SK-N-SH (cell line): ENCODE data around the gene ARID1B. TPM values are rescaled to one million over a fixed set of nuclear protein-coding genes. Genes with fewer than 3 reads are reported as not detected.

Experiments used
- CTCF ChIA-PET: fragments of 300-600, 350-600 bp; formaldehyde crosslinking; extraction: SDS; loops from one replicate; lab custom pipeline; 2021; lab: Yijun Ruan, JAX
- POLR2A ChIA-PET: fragments of 350-600 bp; sonication (Branson Sonifier 250); formaldehyde crosslinking; extraction: SDS; loops from one replicate; lab custom pipeline; 2020; ENCODE audit warnings: antibody characterized with exemption, inconsistent platforms; lab: Yijun Ruan, JAX
- DNase-seq: peaks from one replicate; pipeline ENCODE4 v3.0.0; 2012
- H2AFZ ChIP-seq: fragments of 200-600 bp; sonication (generic); 2 replicates; pipeline ENCODE4 v1.8.1; 2016; ENCODE audit warnings: antibody characterized with exemption, mild to moderate bottlenecking, low read depth
- H3F3A ChIP-seq: fragments of 200-600 bp; sonication (generic); replicated peaks from 2 replicates; pipeline ENCODE3; 2016; ENCODE audit warnings: antibody characterized with exemption, mild to moderate bottlenecking; ENCODE audit not compliant: insufficient read depth
- H3K27ac ChIP-seq, 2 experiments: fragments of 200-500 bp in 1 of 2; fragments of 200-600 bp in 1 of 2; sonication (Bioruptor generic) in 1 of 2; sonication (generic), shearing (Covaris generic) in 1 of 2; 2 replicates each; pipeline versions ENCODE4 v1.5.1 to v1.6.1; 2014 to 2016; ENCODE audit warnings: low read depth in 2 of 2, inconsistent platforms in 1 of 2, low read length in 1 of 2, mild to moderate bottlenecking in 1 of 2, mixed read lengths in 1 of 2
- H3K27me3 ChIP-seq: fragments of 200-600 bp; sonication (generic), shearing (Covaris generic); 2 replicates; pipeline ENCODE4 v1.6.1; 2016; ENCODE audit warnings: mixed run types; ENCODE audit not compliant: insufficient read depth
- H3K36me3 ChIP-seq, 2 experiments: fragments of 200-500 bp in 1 of 2; fragments of 200-600 bp in 1 of 2; sonication (Bioruptor generic) in 1 of 2; sonication (generic) in 1 of 2; replicated peaks in 1 of 2; 2 replicates each; pipeline versions ENCODE3 to v1.5.1; 2014 to 2016; ENCODE audit warnings: low read length in 1 of 2, mild to moderate bottlenecking in 1 of 2; ENCODE audit not compliant: insufficient read depth in 2 of 2, control insufficient read depth in 1 of 2
- H3K4me1 ChIP-seq, 2 experiments: fragments of 200-500 bp in 1 of 2; fragments of 200-600 bp in 1 of 2; sonication (Bioruptor generic) in 1 of 2; sonication (generic), shearing (Covaris generic) in 1 of 2; 2 replicates each; pipeline versions ENCODE4 v1.5.1 to v1.6.1; 2014 to 2016; ENCODE audit warnings: low read depth in 1 of 2, low read length in 1 of 2, mixed run types in 1 of 2; ENCODE audit not compliant: insufficient read depth in 2 of 2, control insufficient read depth in 1 of 2
- H3K4me2 ChIP-seq: fragments of 200-600 bp; sonication (generic), shearing (Covaris generic); 2 replicates; pipeline ENCODE4 v1.6.1; 2017; ENCODE audit warnings: mixed run types
- H3K4me3 ChIP-seq, 2 experiments: fragments of 200-500 bp in 1 of 2; fragments of 200-600 bp in 1 of 2; sonication (Bioruptor generic) in 1 of 2; sonication (generic), shearing (Covaris generic) in 1 of 2; 2 replicates each; pipeline versions ENCODE4 v1.5.1 to v1.8.1; 2014 to 2016; ENCODE audit warnings: low read depth in 2 of 2, inconsistent platforms in 1 of 2, low read length in 1 of 2, mild to moderate bottlenecking in 1 of 2, mixed read lengths in 1 of 2, moderate library complexity in 1 of 2
- H3K79me2 ChIP-seq: fragments of 200-600 bp; sonication (generic); 2 replicates; pipeline ENCODE4 v1.8.1; 2017; ENCODE audit warnings: mild to moderate bottlenecking; ENCODE audit not compliant: insufficient read depth
- H3K9ac ChIP-seq: fragments of 200-600 bp; sonication (generic); 2 replicates; pipeline ENCODE4 v1.6.1; 2017; ENCODE audit warnings: mixed run types
- H3K9me2 ChIP-seq: fragments of 200-600 bp; sonication (generic); 2 replicates; pipeline ENCODE4 v1.6.1; 2017; ENCODE audit warnings: mixed run types
- H3K9me3 ChIP-seq: fragments of 200-600 bp; sonication (generic); 2 replicates; pipeline ENCODE4 v1.6.1; 2017; ENCODE audit warnings: mixed run types, mild to moderate bottlenecking, moderate library complexity
- H4K20me1 ChIP-seq: fragments of 200-600 bp; sonication (generic); 2 replicates; pipeline ENCODE4 v1.6.1; 2017; ENCODE audit warnings: mild to moderate bottlenecking, mixed run types; ENCODE audit not compliant: insufficient read depth
- ELF1 ChIP-seq: IDR thresholded peaks from 2 replicates; pipeline ENCODE4 v1.4.0; 2012
- EP300 ChIP-seq, 2 experiments: IDR thresholded peaks; 2 replicates each; pipeline versions ENCODE4 v1.4.0 to v1.6.1; 2012; ENCODE audit warnings: borderline replicate concordance in 1 of 2, low read depth in 1 of 2, low read length in 1 of 2
- FOSL2 ChIP-seq: IDR thresholded peaks from 2 replicates; pipeline ENCODE4 v1.4.0; 2012; ENCODE audit warnings: low read depth, mild to moderate bottlenecking, moderate library complexity, borderline replicate concordance
- GABPA ChIP-seq: IDR thresholded peaks from 2 replicates; pipeline ENCODE4 v1.4.0; 2012; ENCODE audit warnings: low read depth, mild to moderate bottlenecking
- NFIC ChIP-seq: IDR thresholded peaks from 2 replicates; pipeline ENCODE4 v1.4.0; 2012; ENCODE audit warnings: borderline replicate concordance
- NRF1 ChIP-seq: IDR thresholded peaks from 2 replicates; pipeline ENCODE4 v1.6.1; 2012; ENCODE audit warnings: low read depth, mild to moderate bottlenecking, low read length
- RAD21 ChIP-seq: IDR thresholded peaks from 2 replicates; pipeline ENCODE4 v1.6.1; 2012; ENCODE audit warnings: mild to moderate bottlenecking, low read length
- SIN3A ChIP-seq: IDR thresholded peaks from 2 replicates; pipeline ENCODE4 v1.6.1; 2012; ENCODE audit warnings: low read depth, mild to moderate bottlenecking, low read length, moderate library complexity, borderline replicate concordance
- TAF1 ChIP-seq: IDR thresholded peaks from 2 replicates; pipeline ENCODE4 v1.6.1; 2012; ENCODE audit warnings: low read depth, mild to moderate bottlenecking, low read length, moderate library complexity, borderline replicate concordance
- YY1 ChIP-seq: IDR thresholded peaks from 2 replicates; pipeline ENCODE4 v1.4.0; 2012; ENCODE audit warnings: low read depth, mild to moderate bottlenecking
- WGBS: methylation state at CpG from one replicate; pipeline ENCODE4 v1.1.6; 2017; ENCODE audit warnings: low lambda C conversion rate; 5-methylcytosine and 5-hydroxymethylcytosine counted together
- polyA plus RNA-seq, 3 experiments: library from polyadenylated mRNA; depleted of rRNA; stranded (reverse); fragments of >200 nt; gene quantifications; 2 replicates each; pipeline ENCODE4 v1.2.3, GENCODE V29; 2012
- TF ChIP-seq, protein P1 (sequence below): IDR thresholded peaks from 2 replicates; pipeline ENCODE4 v1.4.0; 2012; ENCODE audit warnings: low read depth
- TF ChIP-seq, protein P2 (sequence below): IDR thresholded peaks from 2 replicates; pipeline ENCODE4 v1.6.1; 2012; ENCODE audit warnings: mild to moderate bottlenecking, low read depth, low read length, moderate library complexity
- TF ChIP-seq, protein P3 (sequence below): fragments of 200-600 bp; sonication (generic); IDR thresholded peaks from 2 replicates; pipeline ENCODE4 v1.6.1; 2017; ENCODE audit warnings: antibody characterized with exemption, mild to moderate bottlenecking, moderate library complexity

The ARID1B gene
- polyA plus RNA-seq, 1 of the 3 experiments (the other 2 are of a cell fraction), result 13.6 TPM

DNA sequence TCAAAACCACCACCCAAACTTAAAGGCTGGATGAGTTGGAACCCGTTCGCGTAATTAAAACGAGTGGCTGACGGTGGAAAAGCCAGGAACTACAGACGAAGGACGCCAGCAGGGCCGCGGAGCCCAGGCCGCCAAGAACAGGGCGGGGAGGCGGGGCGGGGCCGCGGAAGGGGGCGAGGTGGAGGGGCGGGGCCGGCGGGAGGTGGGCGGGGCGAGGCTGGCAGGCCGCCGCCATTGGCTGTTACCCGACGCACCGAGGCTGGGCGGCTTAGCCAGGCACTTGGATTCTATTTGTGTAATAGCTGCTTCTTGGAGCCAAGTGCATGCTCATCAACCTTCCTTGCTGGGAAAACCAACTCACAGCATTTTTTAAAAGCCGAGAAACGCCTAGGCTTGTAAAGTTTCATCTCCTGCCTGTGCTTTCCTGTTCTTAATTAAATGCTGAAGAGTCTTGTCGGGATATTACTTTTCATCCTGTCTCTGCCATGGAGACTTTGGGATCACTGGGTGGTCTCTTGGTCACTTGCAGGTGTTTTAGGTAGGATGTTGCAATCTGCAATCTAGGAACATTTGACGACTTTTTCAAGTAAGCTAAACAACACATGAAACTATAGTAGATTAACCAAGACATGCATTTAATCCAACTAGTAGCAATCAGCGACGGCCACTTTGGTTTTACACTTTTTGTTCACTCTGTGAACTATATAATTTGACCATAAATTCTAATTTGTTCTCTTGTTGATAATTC lies 245.0 kb downstream of the ARID1B start:
- H3K9me3 ChIP-seq, result no peaks in the 10 kb centered on the region; the same call in 1 of the 2 replicates
- H3K27ac ChIP-seq, result peak overlapping the region; percentile 98
- no peaks in the 10 kb centered on the region for H3K27me3 ChIP-seq
- peak overlapping the region; percentile 98 for H3K4me2 ChIP-seq
- H3K36me3 ChIP-seq, result peaks cover 0 to 16% of the 10 kb centered on the region in 2 experiments
- H3K4me1 ChIP-seq, result peaks cover 5 to 16% of the 10 kb centered on the region in 2 experiments
- peak overlapping the region; percentile 74 for H2AFZ ChIP-seq
- peaks cover 82% of the 10 kb centered on the region for H3K79me2 ChIP-seq
- ChIA-PET CTCF (interaction anchor here (0.7 to 1.8 kb wide), 6 partner anchors 12 to 163 kb away, joined by 3 to 7 read pairs (median 3); no protein-coding TSS in a partner anchor), POLR2A (no interaction called here)
- peak overlapping the region; percentile 99 for H3K9ac ChIP-seq
- H3F3A ChIP-seq, result peaks cover 27% of the 10 kb centered on the region
- peak; percentile 97 for DNase-seq
- H3K4me3 ChIP-seq, result peak overlapping the region; percentile 76 to 80
- H3K9me2 ChIP-seq, result no peaks in the 10 kb centered on the region
- peaks cover 8% of the 10 kb centered on the region; the same call in 1 of the 2 replicates for H4K20me1 ChIP-seq
- 14% methylated on average over 14 of the region's 33 CpGs for WGBS
- TF ChIP-seq NRF1 (peak; percentile 17; the same call in 1 of the 2 replicates), ELF1 (no peak), TAF1 (peak; percentile 55; the same call in 1 of the 2 replicates)
- TF ChIP-seq, protein P1, sequence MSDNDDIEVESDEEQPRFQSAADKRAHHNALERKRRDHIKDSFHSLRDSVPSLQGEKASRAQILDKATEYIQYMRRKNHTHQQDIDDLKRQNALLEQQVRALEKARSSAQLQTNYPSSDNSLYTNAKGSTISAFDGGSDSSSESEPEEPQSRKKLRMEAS, result peak; percentile 45; the same call in 1 of the 2 replicates

DNA sequence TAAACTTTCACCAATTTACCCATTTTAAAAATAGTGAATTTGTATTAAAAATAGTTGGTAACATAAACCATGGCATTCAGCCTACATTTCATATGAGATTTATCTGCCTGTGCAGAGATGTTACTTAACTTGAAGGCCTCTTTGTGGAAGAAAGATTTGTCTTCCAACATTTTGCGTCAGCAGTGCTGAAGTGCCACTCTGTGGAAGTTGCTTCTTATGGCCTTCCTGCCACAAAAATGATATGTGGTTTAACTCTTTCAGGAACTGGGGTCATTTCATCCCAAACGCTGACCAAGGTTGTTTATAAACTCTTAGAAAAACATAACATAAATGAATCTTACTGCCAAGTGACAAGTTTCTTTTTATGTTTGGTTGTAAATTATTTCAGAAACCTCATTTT lies 246.8 kb downstream of the ARID1B start:
- Histone ChIP-seq H3K4me2 (no peak overlapping the region), H3K36me3 (peaks cover 0 to 16% of the 10 kb centered on the region in 2 experiments), H3K27ac (no peak overlapping the region), H2AFZ (no peak overlapping the region), H3K27me3 (no peaks in the 10 kb centered on the region), H3K4me3 (no peak overlapping the region), H4K20me1 (peaks cover 12% of the 10 kb centered on the region; the same call in 1 of the 2 replicates), H3K79me2 (peaks cover 74% of the 10 kb centered on the region), H3K4me1 (peaks cover 5 to 15% of the 10 kb centered on the region in 2 experiments), H3K9me2 (no peaks in the 10 kb centered on the region), H3K9me3 (no peaks in the 10 kb centered on the region; the same call in 1 of the 2 replicates), H3K9ac (no peak overlapping the region), H3F3A (peaks cover 22% of the 10 kb centered on the region)
- POLR2A ChIA-PET, result no interaction called here
- TF ChIP-seq, protein P2, sequence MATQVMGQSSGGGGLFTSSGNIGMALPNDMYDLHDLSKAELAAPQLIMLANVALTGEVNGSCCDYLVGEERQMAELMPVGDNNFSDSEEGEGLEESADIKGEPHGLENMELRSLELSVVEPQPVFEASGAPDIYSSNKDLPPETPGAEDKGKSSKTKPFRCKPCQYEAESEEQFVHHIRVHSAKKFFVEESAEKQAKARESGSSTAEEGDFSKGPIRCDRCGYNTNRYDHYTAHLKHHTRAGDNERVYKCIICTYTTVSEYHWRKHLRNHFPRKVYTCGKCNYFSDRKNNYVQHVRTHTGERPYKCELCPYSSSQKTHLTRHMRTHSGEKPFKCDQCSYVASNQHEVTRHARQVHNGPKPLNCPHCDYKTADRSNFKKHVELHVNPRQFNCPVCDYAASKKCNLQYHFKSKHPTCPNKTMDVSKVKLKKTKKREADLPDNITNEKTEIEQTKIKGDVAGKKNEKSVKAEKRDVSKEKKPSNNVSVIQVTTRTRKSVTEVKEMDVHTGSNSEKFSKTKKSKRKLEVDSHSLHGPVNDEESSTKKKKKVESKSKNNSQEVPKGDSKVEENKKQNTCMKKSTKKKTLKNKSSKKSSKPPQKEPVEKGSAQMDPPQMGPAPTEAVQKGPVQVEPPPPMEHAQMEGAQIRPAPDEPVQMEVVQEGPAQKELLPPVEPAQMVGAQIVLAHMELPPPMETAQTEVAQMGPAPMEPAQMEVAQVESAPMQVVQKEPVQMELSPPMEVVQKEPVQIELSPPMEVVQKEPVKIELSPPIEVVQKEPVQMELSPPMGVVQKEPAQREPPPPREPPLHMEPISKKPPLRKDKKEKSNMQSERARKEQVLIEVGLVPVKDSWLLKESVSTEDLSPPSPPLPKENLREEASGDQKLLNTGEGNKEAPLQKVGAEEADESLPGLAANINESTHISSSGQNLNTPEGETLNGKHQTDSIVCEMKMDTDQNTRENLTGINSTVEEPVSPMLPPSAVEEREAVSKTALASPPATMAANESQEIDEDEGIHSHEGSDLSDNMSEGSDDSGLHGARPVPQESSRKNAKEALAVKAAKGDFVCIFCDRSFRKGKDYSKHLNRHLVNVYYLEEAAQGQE, result no peak
- TF ChIP-seq EP300 (IDR thresholded peaks at IDR 0.05; ENCODE audit: borderline replicate concordance in 1 of 2, low read depth in 1 of 2, low read length in 1 of 2) (no peak), FOSL2 (no peak), GABPA (no peak), SIN3A (no peak), YY1 (no peak), RAD21 (no peak), NFIC (no peak)
- TF ChIP-seq, protein P3, sequence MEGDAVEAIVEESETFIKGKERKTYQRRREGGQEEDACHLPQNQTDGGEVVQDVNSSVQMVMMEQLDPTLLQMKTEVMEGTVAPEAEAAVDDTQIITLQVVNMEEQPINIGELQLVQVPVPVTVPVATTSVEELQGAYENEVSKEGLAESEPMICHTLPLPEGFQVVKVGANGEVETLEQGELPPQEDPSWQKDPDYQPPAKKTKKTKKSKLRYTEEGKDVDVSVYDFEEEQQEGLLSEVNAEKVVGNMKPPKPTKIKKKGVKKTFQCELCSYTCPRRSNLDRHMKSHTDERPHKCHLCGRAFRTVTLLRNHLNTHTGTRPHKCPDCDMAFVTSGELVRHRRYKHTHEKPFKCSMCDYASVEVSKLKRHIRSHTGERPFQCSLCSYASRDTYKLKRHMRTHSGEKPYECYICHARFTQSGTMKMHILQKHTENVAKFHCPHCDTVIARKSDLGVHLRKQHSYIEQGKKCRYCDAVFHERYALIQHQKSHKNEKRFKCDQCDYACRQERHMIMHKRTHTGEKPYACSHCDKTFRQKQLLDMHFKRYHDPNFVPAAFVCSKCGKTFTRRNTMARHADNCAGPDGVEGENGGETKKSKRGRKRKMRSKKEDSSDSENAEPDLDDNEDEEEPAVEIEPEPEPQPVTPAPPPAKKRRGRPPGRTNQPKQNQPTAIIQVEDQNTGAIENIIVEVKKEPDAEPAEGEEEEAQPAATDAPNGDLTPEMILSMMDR, result no peak
- CTCF ChIA-PET, result interaction anchor here (1.1 kb wide), 1 partner anchor 232 kb away, joined by 3 read pairs; no protein-coding TSS in a partner anchor
- 97% methylated on average over 2 of the region's 2 CpGs for WGBS
- DNase-seq, result no peak
